ENCODE data around the gene ESYT3. TPM values are rescaled to one million over a fixed set of nuclear protein-coding genes. Genes with fewer than 3 reads are reported as not detected.
"Not testable (repeated sequence)": the region's sequence is repeated elsewhere in the genome, so short reads cannot be mapped to it uniquely, and the experiment has no call there.

ESYT3 gene
- total RNA-seq, 1 experiment from 2014 or later, result not detected

DNA sequence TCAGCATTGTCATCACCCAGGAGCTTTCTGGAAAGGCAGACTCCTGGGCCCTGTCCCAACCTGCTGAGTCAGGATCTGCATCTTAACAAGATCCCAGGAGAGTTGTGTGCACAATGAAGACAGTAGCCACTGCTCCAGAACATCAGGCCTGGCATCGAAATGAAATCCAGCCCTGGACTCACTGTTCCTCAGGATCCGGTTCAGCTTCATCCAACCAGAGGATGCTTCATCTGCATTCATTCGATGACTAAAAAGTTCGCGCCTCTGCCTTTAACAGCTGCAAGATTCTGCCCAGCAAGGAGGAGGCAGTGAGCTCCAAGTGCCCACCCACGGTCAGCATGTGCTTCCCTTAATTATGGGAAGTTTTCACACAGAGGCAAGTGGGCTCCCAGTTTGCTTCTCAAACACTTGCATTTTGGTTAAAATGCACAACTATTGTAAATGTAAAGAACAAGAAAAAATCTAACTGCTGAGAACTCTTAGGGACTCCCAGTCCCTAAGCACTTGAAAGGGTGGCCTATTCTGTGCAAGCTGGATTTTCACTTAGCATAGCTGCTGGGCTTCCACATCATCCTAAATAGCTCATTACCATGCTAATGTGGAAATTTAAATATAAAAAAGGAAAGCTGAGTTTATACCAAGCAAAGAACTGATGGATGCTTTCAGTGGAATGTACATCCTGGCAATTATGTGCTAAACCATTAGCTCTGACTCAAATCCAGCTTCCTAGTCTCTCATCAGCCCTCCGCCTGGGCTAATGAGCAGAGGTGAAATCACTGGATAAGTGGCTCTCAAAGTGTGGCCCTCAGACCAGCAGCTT is 25.5 kb upstream of the ESYT3 start:
- no peak for DNase-seq (ENCODE audit: low spot score)

DNA sequence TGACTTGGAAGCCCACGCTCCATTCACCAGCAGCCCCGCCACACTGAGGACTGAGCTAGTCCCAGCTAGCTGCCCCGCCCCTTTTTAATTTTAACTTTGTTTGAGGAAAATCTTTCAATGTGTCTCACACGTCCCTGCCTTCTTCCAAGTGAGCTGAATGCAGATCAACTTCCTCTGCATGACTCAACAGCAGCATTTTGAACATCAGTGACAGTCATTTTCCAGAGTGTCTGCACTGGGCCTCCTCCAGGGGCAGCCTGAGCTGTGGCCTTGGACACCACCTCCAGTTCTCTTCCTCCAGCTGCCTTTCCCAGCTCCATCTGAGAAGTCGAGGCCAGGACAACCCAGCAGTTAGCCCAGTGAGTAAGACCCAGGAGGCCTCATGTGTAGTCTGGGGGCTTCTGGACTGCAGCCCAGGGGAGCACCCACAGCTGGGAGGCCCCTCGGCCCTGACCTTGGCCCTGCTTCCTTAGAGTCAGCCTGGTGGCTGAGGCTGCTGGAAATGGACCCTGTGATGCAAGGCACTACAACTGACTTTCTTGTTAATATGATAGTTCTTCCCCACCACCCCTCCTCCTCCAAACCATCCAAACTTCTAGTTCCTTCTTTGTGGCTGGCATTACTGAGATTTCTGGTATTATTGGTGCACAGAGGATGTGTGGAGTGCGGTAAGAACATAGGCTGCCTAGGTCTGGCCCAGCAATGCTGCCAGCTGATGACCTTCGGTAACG is 21.4 kb upstream of the ESYT3 start:
- DNase-seq (ENCODE audit: low spot score), result no peak

DNA sequence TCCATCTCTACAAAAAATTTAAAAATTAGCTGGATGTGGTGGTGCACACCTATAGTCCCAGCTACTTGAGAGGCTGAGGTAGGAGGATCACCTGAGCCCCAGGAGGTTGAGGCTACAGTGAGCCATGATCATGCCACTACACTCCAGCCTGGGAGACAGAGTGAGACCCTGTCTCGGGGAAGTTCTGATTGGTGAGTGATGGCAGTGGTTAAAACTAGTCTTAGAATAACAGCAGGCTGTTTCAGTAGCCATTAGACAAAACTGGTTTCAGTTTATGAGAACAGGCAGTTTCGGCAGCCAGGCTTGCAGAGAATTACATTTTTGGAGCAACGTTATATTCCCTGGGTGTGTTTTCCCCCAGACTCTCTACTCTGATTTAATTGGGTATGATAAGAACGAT is 18.2 kb upstream of the ESYT3 start:
- DNase-seq (ENCODE audit: low spot score), result not testable (repeated sequence)

DNA sequence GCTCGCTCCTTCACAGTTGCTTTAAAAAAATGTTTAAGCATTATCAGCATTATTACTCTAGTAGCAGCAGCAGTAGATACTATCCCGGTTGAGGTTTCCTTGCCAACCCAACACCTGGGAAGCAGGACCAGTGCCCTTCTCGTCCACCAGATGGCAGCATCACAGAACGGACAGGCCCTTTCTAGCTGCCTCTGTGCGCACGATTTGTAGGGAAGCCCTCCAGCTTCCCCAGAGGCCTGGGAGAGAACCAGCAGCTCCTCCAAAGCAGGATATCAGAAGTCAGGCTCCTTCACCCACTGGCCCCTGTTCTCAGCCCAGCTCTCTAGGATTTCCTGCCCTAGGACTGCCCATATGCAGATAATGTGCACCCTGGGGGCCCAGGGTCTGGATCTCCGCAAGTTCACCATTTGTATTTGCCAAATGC is 16.8 kb upstream of the ESYT3 start:
- peak; percentile 84 for DNase-seq (ENCODE audit: low spot score)

DNA sequence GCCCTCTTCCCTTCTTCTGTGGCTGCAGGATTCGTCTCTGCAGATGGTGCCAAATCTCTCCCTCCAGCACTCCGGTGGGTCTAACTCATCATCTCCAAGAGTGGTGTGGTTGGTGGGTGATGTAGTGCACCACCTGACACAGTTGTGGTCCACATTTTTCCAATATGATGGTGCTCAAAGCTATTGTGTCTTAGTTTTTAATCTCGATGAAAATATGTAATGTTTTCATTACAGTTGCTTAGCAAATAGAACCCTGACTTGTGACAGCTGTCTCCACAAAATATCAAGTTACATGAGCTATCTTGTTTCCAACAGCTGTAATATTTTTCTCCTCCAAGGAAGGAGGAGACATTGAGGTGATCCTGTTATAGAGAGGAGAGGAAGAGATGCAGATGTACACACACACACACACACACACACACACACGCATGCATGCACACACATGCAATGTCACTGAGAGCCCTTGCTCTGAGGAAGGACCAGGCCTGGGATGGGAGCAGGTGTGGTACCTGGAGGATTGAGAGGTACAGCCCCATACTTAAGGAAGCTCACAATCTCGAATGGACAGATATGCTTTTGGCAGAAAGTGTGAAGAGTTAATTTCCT is 15.7 kb upstream of the ESYT3 start:
- DNase-seq (ENCODE audit: low spot score), result no peak

DNA sequence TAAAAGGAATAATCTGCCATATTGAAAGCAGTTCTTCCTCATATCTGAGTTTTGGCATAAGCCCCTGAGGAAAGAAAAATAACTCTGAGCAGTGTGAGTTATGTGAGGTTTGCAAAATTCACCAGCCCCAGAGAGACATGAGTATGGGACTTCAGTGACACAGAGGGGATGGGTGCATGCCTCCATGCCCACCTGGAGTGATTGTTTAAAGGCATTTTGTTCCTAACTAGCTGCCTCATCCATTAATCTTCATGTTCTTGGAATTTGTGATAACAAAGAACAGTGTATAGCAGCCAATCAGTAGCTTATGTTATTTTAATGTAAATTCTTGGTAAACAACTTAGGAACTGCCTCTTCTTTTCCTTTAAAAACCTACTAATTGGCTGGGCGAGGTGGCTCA is 11.1 kb upstream of the ESYT3 start:
- no peak for DNase-seq (ENCODE audit: low spot score)

DNA sequence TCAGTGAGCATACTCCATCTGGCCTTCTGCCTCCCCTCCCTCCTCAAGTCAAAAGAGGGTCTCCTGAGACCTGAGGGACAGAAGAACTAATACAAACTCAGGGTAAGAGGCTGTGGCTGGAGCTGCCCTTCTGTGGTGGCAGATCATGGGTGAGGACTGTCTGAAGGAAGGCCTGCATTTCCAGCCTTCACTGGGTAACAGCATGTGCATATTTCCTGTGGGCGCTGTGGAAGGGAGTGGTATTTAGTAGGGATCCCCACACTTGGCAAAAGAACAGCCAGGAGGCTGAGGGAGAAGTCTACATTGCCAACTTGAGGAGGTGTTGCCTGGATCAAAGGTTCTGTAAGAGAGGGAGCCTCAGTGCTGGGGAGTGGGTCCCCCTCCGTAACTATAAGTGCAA is 10.1 kb upstream of the ESYT3 start:
- DNase-seq (ENCODE audit: low spot score), result no peak

DNA sequence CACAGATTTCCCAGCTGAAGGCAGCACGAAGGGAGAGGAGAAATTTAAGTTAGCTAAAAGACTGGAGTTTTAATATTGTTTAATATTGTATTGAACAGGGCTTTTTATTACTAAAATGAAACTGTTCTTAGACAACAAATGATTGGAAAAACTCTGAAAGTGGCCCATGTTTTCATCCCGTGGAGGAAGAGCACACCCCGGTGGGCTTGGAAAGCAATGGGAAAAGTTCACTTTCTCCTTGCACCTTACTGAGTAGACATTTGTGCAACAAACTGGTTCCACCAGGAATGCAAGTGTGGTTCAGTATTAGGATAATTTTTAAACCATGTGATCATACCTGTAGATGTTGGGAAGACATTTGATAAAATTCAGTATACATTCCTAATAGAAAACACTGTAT is 8.2 kb upstream of the ESYT3 start:
- DNase-seq (ENCODE audit: low spot score), result peak; percentile 20

DNA sequence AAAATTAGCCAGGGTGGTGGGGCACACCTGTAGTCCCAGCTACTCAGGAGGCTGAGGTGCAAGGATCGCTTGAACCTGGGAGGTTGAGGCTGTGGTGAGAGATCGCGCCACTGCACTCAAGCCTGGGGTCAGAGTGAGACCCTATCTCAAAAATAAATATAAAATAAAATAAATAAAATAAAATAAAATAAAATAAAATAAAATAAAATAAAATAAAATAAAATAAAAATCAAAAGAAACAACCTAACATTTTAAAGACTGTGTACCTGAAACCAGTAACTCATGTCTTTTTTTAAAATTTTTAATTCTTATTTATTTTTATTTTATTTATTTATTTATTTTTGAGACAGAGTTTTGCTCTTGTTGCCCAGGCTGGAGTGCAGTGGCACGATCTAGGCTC is 7.7 kb upstream of the ESYT3 start:
- DNase-seq (ENCODE audit: low spot score), result not testable (repeated sequence)

DNA sequence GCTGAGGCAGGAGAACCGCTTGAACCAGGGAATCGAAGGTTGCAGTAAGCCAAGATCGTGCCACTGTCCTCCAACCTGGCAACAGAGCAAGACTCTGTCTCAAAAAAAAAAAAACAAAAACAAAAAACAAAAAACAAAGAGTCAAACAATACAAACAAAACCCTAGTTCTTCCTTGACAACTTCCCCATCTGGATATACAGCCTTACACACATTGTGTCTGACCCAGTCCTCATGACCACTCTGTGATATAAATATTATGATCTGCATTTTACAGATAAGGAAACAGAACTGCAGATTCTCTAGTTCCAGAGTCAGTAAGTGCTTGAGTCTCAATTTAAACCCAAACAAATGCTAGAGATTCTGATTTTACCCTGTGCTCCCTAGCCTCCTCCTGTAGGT is 4.8 kb upstream of the ESYT3 start:
- no peak for DNase-seq (ENCODE audit: low spot score)

DNA sequence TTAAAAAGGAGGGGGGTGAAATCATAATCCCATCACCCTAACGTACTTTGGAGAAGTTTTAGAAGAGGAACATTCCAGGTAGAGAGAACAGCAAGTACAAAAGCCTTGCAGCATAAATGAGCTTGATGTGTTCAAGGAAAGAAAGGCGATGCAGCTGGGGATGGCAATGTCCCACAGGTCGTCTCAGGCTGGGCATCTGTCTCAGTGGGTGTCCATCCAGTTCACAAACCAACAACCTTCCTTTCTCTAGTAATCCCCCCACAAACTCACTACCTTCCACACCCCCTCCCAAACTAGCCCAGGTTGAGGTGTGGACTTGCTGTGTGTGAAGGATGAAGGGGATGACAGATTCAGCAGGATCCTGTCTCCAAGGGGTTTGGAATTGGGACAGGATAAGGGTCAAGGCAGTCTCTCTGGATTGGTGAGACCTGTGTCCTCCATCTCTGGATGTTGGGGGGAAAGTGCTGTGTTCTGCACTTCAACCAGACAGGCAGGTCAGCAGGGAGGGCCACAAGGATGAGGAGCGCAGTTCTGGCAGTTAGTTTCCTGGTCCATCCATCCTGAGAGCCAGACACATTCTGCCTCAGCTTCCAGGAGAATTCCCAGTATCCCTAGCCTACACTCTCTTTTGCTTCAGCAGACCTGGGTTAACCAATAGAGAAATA is 1.7 kb upstream of the ESYT3 start:
- no peak for DNase-seq (ENCODE audit: low spot score)

DNA sequence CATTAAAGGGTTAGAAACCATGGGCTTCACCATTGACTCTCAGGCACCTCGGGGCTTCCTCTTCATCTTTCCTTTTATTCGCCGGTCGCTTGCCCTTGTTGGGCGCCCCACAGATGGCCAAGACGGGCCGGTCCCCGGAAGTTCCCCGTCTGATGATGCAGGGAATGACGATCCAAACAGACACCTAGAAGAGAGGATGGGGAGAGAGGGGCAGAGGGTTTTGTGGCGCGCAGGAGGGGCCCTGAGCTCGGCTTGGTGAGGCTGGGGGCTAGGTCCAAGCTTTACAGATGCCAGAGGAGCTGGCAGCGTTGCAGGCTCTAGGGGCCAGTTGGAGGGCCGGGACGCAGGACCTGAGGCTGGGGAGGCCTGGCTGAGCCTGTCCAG is 532 bp upstream of the ESYT3 start:
- DNase-seq (ENCODE audit: low spot score), result no peak

DNA sequence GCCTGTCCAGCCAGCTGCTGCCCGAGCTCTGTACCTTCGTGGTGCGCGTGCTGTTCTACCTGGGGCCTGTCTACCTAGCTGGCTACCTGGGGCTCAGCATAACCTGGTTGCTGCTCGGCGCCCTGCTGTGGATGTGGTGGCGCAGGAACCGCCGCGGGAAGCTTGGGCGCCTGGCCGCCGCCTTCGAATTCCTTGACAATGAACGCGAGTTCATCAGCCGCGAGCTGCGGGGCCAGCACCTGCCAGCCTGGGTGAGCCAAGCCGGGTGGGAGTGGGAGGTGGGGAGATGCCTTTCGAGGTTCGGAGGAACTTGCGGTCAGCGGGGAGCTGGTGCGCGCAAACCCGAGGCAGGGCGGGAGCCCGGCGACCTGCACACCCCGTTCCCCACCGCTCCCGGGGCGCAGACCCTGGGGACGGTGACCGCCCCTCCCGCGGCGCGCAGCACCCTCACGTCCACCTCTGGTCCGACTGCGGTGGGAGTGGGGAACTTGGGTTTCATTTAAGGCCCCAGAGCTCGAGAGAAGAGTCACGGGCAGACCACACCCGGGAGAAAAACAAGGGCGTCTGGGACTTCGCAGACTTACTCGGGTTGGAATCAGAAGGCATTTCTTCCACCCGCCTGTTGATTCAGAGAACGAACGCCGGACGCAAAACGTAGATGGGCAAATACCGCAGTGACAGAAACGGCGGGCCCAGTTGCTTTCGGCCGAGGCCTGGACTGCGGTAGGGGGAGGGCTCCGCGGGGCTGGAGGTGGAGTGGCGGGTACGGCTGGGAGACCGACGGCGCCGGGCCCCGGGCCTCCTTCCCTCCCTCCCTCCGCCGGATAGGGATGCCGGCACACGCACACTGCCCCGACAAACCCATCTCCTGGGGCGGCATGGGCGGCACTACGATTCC is 708 bp downstream of the ESYT3 start:
- DNase-seq (ENCODE audit: low spot score), result no peak

DNA sequence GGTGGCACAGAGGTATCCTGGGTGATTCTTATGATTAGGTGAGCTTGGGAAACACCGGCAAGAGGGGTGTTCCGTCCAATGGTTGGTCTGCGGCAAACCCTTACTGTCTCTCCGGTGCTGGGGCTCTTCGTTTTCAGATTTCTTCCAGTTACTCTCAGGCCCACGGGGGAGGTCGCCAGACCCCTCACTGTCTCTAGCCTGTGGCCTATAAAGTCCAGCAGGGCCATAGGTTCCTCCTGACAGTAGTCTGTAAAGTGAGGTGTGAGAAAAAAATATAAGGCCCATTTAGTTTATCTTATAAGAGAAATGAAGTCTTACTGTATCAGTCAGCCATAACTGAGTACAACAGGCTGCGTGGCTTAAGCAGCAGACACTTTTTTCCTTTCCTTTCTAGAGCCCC is 1.4 kb downstream of the ESYT3 start:
- DNase-seq (ENCODE audit: low spot score), result no peak

DNA sequence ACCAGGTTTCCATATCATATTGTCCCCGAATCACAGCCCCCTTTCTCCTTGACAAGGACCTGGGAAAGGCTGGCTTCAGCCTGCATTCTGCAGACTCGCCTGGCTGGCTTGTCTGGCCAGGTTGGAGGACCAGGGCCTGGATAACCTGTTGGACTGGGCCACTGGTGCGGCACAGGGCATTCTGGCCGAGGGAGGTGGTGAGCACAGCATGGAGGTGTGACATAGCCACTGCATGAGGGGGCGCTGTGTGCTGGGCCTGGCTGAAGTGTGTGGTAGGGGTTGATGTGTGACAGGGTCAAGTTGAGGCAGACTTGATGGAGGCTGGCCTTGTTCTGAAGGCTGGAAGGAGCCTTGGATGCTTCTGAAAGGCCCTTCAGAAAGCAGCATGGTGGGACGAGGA is 2.9 kb downstream of the ESYT3 start:
- DNase-seq (ENCODE audit: low spot score), result no peak

DNA sequence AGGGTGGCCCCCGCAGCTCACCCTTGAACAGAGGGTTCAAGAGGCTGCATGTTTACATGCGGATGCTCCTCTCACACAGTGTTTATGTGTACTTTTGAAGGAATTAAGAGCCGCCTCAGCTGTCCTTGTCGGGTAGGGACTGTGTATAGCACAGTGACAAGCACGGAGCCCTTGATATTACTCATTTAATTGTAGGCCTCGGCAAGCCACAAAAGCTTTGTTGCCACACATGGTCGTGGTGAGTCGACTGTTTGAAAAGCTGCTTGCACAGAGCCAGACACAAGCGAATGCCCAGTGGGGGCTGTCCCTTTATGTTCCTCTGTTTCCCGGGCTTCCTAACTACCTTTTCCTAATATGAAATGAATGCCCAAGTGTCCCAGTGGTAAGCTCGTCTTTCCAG is 4.5 kb downstream of the ESYT3 start:
- no peak for DNase-seq (ENCODE audit: low spot score)

DNA sequence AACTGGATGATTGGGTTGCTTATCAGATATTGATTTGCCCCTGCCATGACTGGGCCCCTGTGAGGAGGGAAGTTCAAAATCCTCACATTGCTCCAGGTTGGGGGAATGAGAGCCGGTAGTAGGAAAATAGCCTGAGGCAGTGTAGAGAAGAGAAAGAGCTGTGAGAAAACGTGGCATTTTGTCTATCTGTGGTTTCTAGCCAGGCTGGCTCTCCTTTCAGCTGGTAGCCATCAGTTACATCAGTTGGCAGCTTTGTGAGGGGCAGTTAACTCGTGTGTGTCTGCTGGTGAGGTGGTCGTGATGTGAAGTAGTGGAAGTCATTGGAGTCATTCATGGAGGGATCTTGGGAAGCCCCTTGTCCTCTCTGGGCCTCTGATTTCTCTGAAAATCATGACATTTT is 5.2 kb downstream of the ESYT3 start:
- no peak for DNase-seq (ENCODE audit: low spot score)

DNA sequence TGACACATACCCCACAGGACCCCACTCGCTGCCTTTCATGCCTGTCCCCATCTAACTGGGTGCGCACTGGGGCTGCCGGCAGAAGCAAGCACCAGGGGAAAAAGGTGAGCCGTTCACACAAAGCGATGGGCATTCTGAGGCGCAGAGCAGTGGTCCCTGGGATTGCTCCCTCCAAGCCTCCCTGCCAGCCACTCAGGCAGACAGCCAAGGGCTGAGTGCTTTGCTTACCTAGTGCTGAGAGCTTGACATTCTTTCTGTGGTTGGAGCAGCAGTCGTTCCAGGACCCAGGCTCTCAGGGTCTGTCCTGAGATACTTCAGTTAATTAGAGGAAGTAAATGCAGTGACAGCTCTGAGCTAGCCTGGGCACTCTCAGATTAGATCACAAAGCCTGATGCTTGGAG is 5.7 kb downstream of the ESYT3 start:
- no peak for DNase-seq (ENCODE audit: low spot score)

DNA sequence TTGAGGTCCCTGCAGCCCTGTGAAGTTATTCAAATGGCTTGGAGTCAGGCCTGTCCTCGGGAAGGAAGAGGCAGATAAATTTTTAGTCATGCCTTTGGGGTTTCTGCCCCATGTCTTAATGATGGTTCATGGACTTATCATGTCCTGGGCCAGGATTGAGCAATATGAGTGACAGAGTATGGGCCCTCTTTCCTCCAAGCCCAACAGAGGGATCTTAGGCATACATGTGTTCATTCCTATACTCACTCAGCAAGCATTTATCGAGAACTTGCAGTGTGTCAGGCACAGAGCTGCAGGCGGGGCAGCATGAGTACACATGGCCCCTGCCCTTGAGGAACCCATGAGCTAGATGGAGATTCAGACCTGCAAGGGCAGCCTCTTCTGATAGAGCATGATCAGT is 6.2 kb downstream of the ESYT3 start:
- no peak for DNase-seq (ENCODE audit: low spot score)

DNA sequence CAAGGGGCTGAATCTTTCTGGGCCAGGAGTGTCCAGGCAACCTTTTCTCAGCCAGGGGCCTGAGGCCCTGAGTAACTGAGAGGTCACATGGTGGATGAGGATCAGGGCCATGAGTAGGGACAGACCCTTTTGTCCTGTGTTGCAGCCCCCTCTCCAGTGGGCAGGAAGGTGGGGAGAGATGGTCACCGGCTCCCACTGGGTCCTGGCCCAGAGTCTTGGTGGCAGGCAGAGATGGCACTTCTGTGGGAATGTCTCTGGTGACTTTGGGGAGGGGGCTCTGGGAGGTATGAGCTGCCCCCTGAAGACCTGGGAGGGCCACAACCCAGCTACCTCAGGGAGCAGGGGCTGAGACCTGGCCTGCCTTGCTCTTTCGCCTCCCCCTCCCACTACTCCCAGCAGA is 6.8 kb downstream of the ESYT3 start:
- DNase-seq (ENCODE audit: low spot score), result no peak

DNA sequence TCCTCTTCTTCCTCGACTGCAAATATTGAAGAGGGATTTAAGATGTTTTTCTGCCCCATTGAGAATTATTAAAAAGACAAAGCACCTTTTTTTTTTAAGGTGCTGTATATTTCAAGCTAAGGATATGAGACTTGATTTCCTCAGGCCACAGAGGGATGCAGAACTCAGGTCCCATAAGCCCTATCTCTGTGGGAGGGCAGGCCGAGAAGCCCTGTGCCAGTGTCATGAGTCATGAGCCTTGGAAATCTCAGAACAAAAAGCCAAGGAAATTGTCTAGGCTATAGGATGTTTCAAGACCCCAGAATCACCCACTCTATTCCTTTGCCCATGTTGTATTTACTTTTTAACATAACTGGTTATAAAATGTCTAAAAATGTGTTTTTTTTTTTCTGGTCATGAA is 7.3 kb downstream of the ESYT3 start:
- DNase-seq (ENCODE audit: low spot score), result no peak
